ENCODE data around the gene CDC37.

The CDC37 gene

DNA sequence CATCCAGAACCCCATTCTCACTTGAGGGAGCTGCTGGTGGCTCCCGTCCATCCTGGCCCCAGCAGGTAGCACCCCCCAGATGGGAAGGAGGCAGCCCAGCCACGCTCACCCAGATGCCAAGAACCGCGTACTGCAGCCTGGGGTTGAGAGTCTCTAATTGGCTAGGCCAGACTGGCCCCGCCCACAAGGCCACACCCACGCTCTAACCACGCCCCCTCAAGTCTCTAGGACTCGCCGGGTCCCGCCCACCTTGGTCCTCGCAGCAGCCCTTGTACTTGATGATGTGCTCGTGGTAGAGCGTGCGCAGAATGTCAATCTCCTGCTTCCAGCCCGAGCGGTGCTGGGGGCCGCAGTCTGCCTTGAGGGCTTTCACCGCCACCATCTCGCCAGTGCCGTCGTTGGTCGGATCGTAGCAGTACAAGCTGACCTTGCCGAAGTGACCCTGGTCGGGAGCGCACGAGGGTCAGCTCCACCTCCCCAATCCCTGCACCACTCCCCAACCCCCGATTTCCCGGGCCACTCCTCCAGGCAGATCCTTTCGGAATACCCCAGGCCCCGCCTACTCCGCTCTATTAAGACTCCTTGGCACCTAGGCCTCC lies 49.5 kb downstream of the CDC37 start:
- peak; percentile 98 for DNase-seq (ENCODE audit: low read depth, low spot score)

DNA sequence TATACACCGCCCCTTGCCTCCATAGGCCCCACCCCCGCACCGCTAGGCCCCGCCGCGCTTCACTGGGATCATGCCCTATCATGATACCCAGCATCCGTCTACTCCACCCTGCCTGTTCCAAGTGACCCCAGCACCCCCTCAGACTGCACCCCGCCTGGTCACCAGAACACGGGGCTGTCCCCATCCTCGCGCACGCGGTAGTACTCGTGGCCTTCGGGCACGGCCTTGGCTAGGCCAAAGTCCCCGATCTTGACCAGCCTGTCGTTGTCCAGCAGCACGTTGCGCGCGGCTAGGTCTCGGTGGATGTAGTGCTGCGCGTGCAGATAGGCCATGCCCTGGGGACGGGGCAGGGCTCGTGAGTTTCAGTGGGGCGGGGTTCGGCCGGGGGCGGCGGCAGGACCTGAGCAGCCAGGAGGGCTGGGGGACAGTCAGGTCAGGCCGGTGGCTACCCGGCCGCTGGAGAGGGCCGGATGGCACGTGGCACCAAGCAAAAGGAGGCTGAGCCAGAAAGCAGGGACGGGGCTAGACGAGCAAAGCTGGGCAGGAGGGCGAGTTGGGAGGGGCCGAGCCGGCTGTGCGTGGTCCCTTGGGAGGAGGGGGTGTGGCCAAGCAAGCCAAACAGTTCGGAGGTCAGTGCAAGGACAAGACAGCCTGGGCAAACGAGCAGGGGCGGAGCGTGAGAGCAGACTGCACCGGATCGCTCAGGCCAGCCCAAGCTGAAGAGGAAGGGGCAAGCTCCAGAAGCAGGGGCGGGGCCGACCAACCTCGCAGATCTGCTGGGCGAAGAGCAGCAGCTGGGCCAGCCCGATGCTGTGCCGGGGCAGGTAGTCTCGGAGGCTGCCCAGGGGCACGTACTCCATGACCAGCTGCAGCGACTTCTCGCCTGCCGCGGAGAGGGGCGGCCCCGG lies 50.3 kb downstream of the CDC37 start:
- DNase-seq (ENCODE audit: low read depth, low spot score) = peak; percentile 98

DNA sequence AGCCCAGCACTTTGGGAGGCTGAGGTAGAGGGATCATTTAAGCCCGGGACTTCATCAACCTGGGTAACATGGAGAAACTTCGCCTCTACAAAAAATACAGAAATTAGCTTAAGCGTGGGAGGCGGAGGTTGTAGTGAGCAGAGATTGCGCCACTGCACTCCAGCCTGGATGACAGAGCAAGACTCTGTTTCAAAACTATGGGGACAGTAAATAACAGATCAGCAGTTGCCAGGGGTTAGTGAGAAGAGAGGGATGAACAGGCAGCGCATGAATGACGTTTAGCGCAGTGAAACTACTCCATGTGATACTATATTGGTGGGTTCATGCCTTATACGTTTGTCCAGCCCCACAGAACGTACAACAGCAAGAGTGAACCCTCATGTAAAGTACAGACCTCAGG lies 56.8 kb downstream of the CDC37 start:
- DNase-seq (ENCODE audit: low read depth, low spot score) = no peak

DNA sequence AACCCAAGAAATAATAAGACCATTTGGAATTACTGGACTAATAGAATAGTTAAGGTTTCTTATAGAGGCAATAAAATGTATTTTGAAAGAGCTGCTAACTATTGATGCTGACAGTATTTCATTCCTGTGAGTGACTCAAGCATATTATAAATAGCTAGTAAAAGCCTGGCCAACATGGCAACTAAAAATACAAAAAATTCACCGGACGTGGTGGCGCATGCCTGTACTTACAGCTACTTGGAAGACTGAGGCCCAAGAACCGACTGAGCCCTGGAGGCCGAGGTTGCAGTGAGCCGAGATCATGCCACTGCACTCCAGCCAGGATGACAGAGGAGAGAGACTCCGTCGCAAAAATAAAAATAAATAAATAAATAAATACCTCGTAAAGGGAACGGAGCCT lies 58.6 kb downstream of the CDC37 start:
- DNase-seq (ENCODE audit: low read depth, low spot score) = no peak

DNA sequence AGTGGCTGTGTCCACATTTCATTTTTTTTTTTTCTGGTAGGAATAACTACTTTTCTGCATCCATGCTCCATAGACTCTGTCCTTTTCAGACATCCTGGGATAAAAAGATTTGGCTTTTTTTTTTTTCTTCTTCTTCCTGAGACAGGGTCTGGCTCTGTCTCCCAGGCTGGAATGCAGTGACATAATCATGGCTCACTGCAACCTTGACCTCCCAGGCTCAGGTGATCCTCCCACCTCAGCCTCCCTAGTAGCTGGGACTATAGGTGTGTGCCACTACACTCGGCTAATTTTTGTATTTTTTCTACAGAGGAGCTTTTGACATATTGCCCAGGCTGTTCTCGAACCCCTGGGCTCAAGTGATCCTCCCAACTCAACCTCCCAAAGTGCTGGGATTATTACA lies 59.8 kb downstream of the CDC37 start:
- DNase-seq (ENCODE audit: low read depth, low spot score) = no peak

Data from ELF-1 (cell line).